IgD-negative memory B cell (primary cell): ENCODE results near the gene KPNA1. TPM values are rescaled to one million over a fixed set of nuclear protein-coding genes. Genes with fewer than 3 reads are reported as not detected.

Source experiments
- H3K27ac Mint-ChIP-seq, 3 donors: one replicate each; pipeline ENCODE4 v1.8.0; 2020 to 2022; ENCODE audit warnings: mild to moderate bottlenecking in 3 of 3, mixed read lengths in 3 of 3, moderate library complexity in 1 of 3
- H3K27me3 Mint-ChIP-seq: one replicate; pipeline ENCODE4 v1.8.0; 2021; ENCODE audit warnings: mixed read lengths
- H3K36me3 Mint-ChIP-seq: one replicate; pipeline ENCODE4 v1.8.0; 2020; ENCODE audit warnings: mild to moderate bottlenecking, mixed read lengths
- H3K4me1 Mint-ChIP-seq, 3 donors: one replicate each; pipeline ENCODE4 v1.8.0; 2020 to 2022; ENCODE audit warnings: mixed read lengths in 3 of 3, mild to moderate bottlenecking in 1 of 3
- H3K4me3 Mint-ChIP-seq, 4 donors: one replicate each; pipeline ENCODE4 v1.8.0; 2020 to 2022; ENCODE audit warnings: mild to moderate bottlenecking in 4 of 4, mixed read lengths in 4 of 4, moderate library complexity in 3 of 4
- H3K9me3 Mint-ChIP-seq, 3 donors: one replicate each; pipeline ENCODE4 v1.8.0; 2020 to 2021; ENCODE audit warnings: mixed read lengths in 3 of 3, mild to moderate bottlenecking in 1 of 3
- polyA plus RNA-seq: library from polyadenylated mRNA; unstranded; fragments of 300-500 nt; fragmentation: Illumina TruSeq; gene quantifications from one replicate; pipeline ENCODE4 v1.2.3, GENCODE V29; 2021

Gene KPNA1
- polyA plus RNA-seq: 44.8 TPM

DNA sequence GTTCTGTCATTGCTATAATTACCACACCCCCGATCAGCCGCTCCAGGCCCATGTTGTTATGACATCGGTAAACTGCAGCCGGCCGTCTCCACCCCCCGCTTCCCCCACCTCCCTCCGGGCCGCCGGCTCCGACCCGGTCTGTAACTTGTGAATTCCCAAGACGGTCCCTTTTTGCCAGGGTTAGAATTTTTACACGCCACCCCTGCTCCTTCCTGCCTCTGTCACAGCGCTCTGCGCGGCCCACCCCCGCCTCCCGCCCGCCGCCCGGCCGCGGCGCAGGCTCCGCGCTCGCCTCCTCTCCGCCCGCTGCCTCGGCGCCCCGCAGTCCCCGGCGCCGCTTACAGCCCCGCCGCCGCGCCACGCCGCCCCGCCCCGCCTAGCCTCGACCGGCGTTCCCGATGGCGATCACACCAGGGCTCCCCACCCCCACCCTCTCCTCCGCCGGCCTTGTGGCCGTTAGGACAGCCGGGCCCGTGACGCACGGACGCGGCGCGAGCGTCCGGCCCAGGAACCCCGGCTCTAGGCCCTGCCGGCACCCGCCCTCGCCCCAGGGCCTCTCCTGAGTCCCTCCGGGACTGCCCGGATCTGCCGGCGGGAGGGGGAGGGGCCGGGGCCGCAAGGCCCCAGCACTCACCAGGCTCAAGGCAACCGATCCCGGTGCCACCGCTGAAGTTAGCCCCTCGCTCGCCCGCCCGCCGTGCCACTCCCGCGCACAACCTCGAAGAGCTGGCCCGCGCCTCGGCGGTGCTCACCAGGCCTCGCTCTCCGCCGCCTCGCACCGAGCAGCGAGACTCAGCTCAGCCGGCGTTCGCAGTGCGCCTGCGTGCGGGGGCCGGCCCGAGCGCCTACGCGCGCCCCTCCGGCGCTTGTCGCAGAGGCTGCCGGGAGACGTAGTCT is at the start of gene KPNA1:
Gene KPNA1 (minus strand): TSS at position 817 of the 897 bp plus-strand sequence. CDS start 18,374 bp downstream, outside the sequence.
- peak within 1 kb of the TSS; percentile 77 to 97 (median 90) for H3K4me3 Mint-ChIP-seq
- H3K4me1 Mint-ChIP-seq: peaks cover 20 to 27% (median 26%) of the 10 kb centered on the region in 3 donors
- no peaks in the 10 kb centered on the region for H3K27me3 Mint-ChIP-seq
- H3K9me3 Mint-ChIP-seq: peaks cover 0 to 7% (median 2%) of the 10 kb centered on the region in 3 donors
- H3K27ac Mint-ChIP-seq: peak within 1 kb of the TSS; percentile 82 to 97 (median 94)
- peaks cover under 1% of the 10 kb centered on the region for H3K36me3 Mint-ChIP-seq

DNA sequence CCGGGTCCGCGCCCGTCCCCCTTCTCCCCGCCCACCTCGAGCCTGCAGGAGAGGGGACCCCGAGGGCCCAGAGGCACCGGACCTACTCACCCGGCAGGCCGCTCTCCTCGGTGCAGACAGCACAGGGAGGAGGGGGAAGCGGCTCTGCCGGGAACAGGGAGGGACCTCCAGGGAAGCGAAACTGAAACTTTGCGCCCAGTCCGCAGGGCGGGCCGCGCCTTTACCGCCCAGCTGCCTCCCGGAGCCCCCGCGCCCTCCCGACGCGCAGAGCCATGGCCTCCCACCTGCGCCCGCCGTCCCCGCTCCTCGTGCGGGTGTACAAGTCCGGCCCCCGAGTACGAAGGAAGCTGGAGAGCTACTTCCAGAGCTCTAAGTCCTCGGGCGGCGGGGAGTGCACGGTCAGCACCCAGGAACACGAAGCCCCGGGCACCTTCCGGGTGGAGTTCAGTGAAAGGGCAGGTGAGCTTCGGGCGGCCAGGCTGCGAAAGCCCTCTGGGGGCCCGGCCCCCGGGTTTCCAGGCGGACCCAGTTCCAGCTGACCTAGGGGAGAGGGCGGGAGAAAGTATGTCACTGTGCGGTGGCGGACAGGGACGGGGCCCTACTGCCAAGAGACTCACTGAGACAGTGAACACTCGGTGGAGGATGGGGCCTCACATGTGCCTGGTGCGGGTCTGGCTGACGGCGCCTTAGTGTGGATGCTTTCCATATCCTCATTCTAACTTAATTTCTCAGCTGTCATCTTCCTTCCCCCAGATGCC is 49.6 kb upstream of the KPNA1 start, which contains the start of the genes DTX3L and PARP9:
Gene DTX3L (plus strand): TSS at position 184 of the 758 bp plus-strand sequence. CDS start 89 bp downstream, at position 273.
Gene PARP9 (minus strand): TSS at position 146 of the 758 bp plus-strand sequence. CDS start 4,680 bp downstream, outside the sequence.
- no peaks in the 10 kb centered on the region for H3K27me3 Mint-ChIP-seq
- H3K4me3 Mint-ChIP-seq: peak within 1 kb of the TSS; percentile 86 to 96 (median 92)
- peaks cover 9% of the 10 kb centered on the region for H3K36me3 Mint-ChIP-seq
- H3K9me3 Mint-ChIP-seq: no peaks in the 10 kb centered on the region
- H3K27ac Mint-ChIP-seq: peak within 1 kb of the TSS; percentile 82 to 93 (median 93)
- peaks cover 51 to 70% (median 62%) of the 10 kb centered on the region in 3 donors for H3K4me1 Mint-ChIP-seq

DNA sequence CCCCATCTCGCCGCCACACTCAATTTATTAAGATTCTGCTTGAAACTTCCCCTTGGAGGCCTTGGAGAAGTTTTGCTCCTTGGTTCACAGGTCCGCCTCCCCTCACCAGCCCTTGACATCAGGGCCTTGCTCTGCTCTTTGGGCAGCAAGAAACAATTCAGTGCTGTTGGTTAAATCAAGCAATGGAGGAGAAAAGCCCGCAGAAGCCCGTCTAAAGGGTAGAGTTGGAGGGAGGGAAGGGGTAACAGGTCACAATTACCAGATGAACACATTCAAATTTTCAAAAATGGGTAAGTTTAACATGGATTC is 48.9 kb upstream of the KPNA1 start:
- no peaks in the 10 kb centered on the region for H3K27me3 Mint-ChIP-seq
- H3K27ac Mint-ChIP-seq: peak overlapping the region; percentile 80 to 93 (median 93)
- H3K9me3 Mint-ChIP-seq: no peaks in the 10 kb centered on the region
- peak overlapping the region; percentile 86 to 96 (median 92) for H3K4me3 Mint-ChIP-seq
- peaks cover 7% of the 10 kb centered on the region for H3K36me3 Mint-ChIP-seq
- peaks cover 46 to 63% (median 56%) of the 10 kb centered on the region in 3 donors for H3K4me1 Mint-ChIP-seq

DNA sequence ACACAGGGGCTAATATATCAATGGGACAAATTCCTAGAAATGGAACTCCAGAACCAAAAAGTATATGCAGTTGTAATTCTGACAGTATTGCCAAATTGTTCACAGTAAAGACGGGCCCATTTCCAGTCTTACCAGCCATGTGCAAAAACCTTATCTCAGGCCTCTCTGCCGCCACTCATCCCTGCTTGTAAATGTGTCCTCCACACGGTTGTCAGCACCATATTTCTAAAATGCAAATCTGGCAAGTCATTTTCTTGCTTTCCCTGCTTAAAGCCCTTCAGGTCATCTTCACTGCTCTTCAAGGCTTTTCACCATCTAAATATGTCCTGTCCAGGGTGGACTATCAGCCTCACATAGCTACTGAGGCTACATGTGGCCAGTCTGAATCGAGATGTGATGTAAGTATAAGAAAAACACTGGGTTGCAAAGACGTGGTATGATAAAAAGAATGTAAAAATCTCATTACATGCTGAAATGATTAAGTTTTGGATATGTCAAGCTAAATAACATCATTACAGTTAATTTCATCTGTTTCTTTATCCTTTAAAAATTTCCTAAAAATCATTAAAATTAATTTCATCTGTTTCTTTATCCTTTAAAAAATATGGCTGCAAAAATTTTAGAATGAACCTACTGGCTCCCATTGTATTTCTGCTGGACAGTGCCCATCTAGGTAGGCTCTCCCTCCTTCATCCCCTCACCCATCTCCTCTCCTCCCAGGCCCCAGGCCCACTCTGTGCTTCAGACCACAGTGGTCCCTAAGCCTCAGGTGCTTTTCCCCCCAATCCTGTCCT is 48.4 kb upstream of the KPNA1 start:
- H3K27ac Mint-ChIP-seq: peak overlapping the region; percentile 82 to 93 (median 93)
- H3K36me3 Mint-ChIP-seq: peaks cover 8% of the 10 kb centered on the region
- no peaks in the 10 kb centered on the region for H3K9me3 Mint-ChIP-seq
- no peaks in the 10 kb centered on the region for H3K27me3 Mint-ChIP-seq
- H3K4me1 Mint-ChIP-seq: peaks cover 42 to 58% (median 51%) of the 10 kb centered on the region in 3 donors
- H3K4me3 Mint-ChIP-seq: peak overlapping the region; percentile 86 to 96 (median 92)

DNA sequence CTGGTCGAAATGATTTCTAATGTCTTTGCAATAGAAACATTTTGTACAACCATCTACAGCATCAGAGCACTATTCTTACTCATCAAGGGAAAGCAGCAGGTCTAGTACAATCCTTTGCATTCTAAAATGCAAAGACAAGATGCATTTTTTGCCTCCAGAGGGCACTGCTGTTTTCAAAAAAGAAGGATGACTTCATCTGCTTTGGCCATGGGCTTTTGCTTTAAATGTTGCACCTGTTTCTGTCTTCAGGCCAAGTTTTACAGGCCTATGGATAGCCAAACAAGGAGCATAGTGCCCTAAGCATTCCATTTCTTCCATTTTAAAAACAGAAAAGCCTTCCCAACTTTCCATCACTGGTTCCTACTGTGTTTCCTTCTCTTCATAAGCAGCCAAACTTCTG is 45.9 kb upstream of the KPNA1 start:
- Mint-ChIP-seq H3K4me3 (peak overlapping the region in 3 of 4 donors; percentile 17 to 85 (median 43)), H3K4me1 (peaks cover 32 to 40% (median 35%) of the 10 kb centered on the region in 3 donors)

DNA sequence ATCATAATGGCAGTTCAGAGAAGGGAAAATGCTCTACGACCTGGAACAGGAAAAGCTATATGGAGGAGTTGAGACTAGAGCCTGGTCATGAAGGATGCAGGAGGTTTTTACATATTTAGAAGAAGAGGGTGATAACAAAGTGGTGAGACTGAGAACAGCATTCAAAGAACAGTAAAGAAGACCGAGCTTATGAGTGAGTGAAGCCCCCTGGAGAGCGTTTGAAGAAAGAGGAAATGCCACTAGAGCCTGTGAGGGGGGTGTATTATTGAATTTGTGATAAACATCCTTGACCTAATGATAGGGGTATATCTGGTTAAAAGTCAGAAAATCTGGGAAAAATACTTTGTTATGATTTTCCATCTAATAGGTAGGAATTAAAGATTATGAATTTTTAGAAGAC is 45.2 kb upstream of the KPNA1 start:
- Mint-ChIP-seq H3K36me3 (peaks cover 7% of the 10 kb centered on the region), H3K27ac (peak overlapping the region in 2 of 3 donors; percentile 29 to 40), H3K4me1 (peaks cover 26 to 36% (median 30%) of the 10 kb centered on the region in 3 donors)

More for the DNA sequence above, 45.9 kb upstream of the KPNA1 start:
- Mint-ChIP-seq H3K36me3 (peaks cover 5% of the 10 kb centered on the region), H3K27ac (peak overlapping the region; percentile 47 to 85 (median 76)), H3K9me3 (no peaks in the 10 kb centered on the region), H3K27me3 (no peaks in the 10 kb centered on the region)

DNA sequence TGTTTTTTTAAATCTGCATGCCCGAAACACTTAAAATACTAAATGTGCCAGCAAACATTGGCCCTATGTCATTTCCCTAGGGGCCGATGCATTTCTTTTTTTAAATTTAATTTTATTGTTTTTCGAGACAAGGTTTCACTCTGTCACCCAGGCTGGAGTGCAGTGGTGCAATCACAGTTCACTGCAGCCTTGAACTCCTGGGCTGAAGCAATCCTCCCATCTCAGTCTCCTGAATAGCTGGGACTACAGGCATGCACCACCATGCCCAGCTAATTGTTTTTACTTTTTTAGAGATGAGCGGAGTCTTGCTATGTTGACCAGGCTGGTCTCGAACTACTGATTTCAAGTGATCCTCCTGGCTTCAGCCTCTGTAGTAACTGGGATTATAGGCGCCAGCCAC is 43.9 kb upstream of the KPNA1 start:
- Mint-ChIP-seq H3K27me3 (no peaks in the 10 kb centered on the region), H3K4me1 (peaks cover 19 to 29% (median 26%) of the 10 kb centered on the region in 3 donors), H3K9me3 (no peaks in the 10 kb centered on the region), H3K36me3 (peaks cover 7% of the 10 kb centered on the region), H3K4me3 (no peak overlapping the region), H3K27ac (no peak overlapping the region)

More for the DNA sequence above, 45.2 kb upstream of the KPNA1 start:
- no peaks in the 10 kb centered on the region for H3K9me3 Mint-ChIP-seq
- peak overlapping the region in 1 of 4 donors; percentile 60 for H3K4me3 Mint-ChIP-seq
- no peaks in the 10 kb centered on the region for H3K27me3 Mint-ChIP-seq

DNA sequence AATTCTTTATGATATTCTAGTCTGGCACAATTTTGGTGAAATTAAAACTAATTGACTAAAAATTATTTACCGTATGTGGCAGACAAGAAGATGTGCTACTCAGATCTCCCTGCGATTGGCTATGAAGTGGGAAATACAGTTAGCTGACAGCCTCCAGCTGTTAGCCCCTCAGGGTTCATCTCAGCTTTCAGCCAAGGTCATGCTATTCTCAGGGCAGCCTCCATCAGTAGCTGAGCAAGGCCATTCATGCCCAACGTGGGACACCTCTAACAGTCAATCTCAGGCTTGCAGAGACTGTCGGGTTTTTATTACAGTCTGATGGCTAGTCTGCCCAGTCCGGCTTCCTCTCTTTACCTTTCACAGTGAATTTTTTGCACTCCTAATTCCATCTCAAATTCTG is 42.6 kb upstream of the KPNA1 start:
- Mint-ChIP-seq H3K4me3 (no peak overlapping the region), H3K36me3 (peaks cover 7% of the 10 kb centered on the region), H3K27me3 (no peaks in the 10 kb centered on the region), H3K9me3 (no peaks in the 10 kb centered on the region), H3K27ac (no peak overlapping the region), H3K4me1 (peaks cover 10 to 19% (median 18%) of the 10 kb centered on the region in 3 donors)

DNA sequence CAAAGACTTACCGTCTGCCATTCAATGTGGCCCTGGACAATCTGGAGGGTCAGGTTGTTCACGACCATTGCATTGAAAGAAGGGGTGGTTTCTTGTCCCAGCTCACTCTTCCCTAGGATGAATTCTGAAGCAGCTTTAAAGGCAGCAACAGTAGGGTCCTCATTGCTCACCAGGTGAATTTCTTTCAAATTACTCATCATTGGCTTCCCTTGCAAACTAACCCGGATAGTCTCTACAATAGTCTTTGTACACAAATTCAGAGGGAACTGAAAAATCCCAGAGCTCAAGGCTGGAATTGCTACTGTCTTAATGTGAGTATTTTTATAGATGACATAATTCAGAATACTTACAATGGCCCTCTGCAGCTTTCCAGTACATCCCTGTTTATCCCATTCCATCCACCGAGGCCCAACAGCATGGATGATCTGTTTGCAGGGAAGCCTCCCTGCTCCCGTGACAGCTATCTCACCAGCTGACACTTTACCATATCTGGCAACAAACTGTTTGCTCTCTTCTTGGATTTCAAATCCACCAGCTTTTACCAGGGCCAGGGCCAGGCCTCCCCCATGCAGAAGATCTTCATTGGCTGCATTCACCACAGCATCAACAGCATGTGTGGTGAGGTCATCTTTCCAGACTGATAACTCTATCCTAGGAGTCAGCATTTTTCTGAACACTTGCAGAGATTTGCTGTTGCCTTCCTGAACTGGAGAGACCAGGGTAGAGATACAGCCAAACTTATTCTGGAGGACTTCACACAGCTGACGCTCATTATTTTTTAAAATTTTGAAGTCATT is 40.7 kb upstream of the KPNA1 start:
- Mint-ChIP-seq H3K36me3 (peaks cover 7% of the 10 kb centered on the region), H3K4me1 (peaks cover 0 to 6% (median 2%) of the 10 kb centered on the region in 3 donors), H3K9me3 (no peaks in the 10 kb centered on the region), H3K27ac (peak overlapping the region in 2 of 3 donors; percentile 0 to 76), H3K27me3 (no peaks in the 10 kb centered on the region), H3K4me3 (no peak overlapping the region)

DNA sequence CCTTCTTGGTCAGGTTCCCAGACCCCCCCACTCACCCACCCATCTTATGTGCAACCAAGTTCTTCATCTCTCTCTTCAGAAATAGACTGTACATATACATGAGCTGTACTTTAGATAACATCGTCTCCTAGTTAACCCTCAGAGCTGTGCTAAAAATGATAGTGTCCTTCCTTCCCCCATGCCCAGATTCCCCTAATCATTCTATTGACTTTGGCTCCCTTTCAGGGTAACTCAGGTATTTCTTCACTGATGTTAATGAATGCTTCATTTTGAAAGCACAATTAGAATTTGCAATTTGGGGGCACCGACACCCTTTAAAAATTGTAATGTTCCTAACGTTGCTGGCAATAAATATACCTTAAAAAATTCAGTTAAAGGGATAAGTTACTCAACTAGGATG is 38.4 kb upstream of the KPNA1 start:
- H3K4me1 Mint-ChIP-seq: peaks cover 0 to 2% (median 0%) of the 10 kb centered on the region in 3 donors
- no peak overlapping the region for H3K4me3 Mint-ChIP-seq
- peaks cover 8% of the 10 kb centered on the region for H3K36me3 Mint-ChIP-seq
- H3K9me3 Mint-ChIP-seq: no peaks in the 10 kb centered on the region
- no peak overlapping the region for H3K27ac Mint-ChIP-seq
- no peaks in the 10 kb centered on the region for H3K27me3 Mint-ChIP-seq

DNA sequence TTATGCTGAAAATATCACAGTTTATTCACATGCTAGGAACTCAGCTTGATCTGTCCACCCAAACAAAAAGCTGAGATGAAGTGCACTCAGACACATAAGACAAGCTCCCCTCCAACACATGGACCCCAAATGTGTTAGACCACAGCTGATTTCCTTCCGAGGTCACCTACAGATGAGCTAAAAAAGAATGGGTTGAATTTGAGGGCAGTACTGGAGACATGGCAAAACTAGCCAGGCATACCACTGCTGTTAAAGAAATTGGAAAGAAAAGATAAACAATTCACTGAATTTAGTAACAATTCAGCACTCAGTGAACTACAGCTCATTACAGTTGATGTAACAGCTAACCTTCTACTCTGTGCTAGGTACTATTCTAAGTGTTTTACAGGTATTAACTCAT is 33.9 kb upstream of the KPNA1 start:
- Mint-ChIP-seq H3K27ac (no peak overlapping the region), H3K36me3 (peaks cover 9% of the 10 kb centered on the region), H3K4me3 (no peak overlapping the region), H3K27me3 (no peaks in the 10 kb centered on the region), H3K4me1 (peaks cover 0 to 2% (median 0%) of the 10 kb centered on the region in 3 donors), H3K9me3 (no peaks in the 10 kb centered on the region)

DNA sequence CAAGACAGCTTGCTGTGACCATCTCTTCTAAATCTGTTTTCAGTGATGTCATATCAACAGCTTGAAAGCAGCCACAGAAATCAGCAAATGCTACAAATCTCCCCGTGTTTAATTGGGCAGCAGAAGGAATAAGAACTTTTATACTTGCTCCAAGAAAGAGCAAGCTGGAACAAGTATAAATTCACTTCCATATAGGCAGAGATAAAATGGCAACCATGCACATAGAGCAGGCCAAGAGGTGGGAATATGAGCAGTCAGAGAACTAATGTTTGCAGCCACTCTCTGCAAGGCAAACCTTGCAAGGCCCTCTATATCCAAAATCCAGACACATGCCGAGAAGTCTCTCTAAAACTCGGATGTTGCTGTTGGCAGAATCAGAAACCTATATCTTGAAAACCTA is 33.3 kb upstream of the KPNA1 start:
- Mint-ChIP-seq H3K4me3 (no peak overlapping the region), H3K9me3 (no peaks in the 10 kb centered on the region), H3K27ac (no peak overlapping the region), H3K27me3 (no peaks in the 10 kb centered on the region), H3K36me3 (peaks cover 11% of the 10 kb centered on the region), H3K4me1 (peaks cover 0 to under 1% (median 0%) of the 10 kb centered on the region in 3 donors)

DNA sequence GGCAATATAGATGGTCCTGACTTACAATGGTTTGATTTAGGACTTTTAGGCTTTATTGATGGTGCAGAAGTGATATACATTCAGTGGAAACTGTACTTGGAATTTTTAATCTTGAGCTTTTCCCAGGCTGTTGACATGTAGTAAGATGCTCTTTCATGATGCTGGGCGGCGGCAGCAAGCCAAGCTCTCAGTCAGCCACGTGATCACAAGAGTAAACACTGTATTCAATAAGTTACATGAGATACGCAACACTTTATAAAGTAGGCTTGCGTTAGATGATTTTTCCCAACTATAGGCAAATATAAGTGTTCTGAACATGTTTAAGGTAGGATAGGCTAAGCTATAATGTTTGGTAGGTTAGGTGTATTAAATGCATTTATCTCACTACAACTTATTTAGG is 31.4 kb upstream of the KPNA1 start:
- H3K27me3 Mint-ChIP-seq: no peaks in the 10 kb centered on the region
- no peaks in the 10 kb centered on the region for H3K4me1 Mint-ChIP-seq
- H3K4me3 Mint-ChIP-seq: no peak overlapping the region
- no peak overlapping the region for H3K27ac Mint-ChIP-seq
- H3K9me3 Mint-ChIP-seq: no peaks in the 10 kb centered on the region
- peaks cover 15% of the 10 kb centered on the region for H3K36me3 Mint-ChIP-seq
